HepG2 (cell line): Measurements from ENCODE around the gene MYCBP2. TPM values are rescaled to one million over a fixed set of nuclear protein-coding genes. Genes with fewer than 3 reads are reported as not detected.

Source experiments
- ATAC-seq: fragments of 200-7000 bp; cut with Tn5 transposase; 3 replicates; pipeline ENCODE4 v1.9.1; 2020; ENCODE audit warnings: mild to moderate bottlenecking, moderate library complexity
- BruUV-seq: library from RNA; stranded (reverse); fragments of 400-500 nt; replicated peaks from 2 replicates; lab custom pipeline; 2021; lab: Mats Ljungman, UMichigan
- CTCF ChIA-PET: fragments of 300-600 bp; formaldehyde crosslinking; extraction: SDS; loops from one replicate; lab custom pipeline; 2021; ENCODE audit warnings: low total read pairs, inconsistent platforms, low intra/inter-chr PET ratio; lab: Yijun Ruan, JAX
- POLR2A ChIA-PET: fragments of 350-600 bp; sonication (Branson Sonifier 250); formaldehyde crosslinking; loops from one replicate; lab custom pipeline; 2020; ENCODE audit warnings: antibody characterized with exemption, inconsistent platforms; lab: Yijun Ruan, JAX
- DNase-seq: peaks from one replicate; pipeline ENCODE4 v3.0.0-alpha.2; 2015; ENCODE audit warnings: low spot score
- FAIRE-seq: peaks from 3 replicates; lab custom pipeline; 2011; peaks lifted over from hg19 to GRCh38; lab: Jason Lieb, UNC
- H2AFZ ChIP-seq: one replicate; pipeline ENCODE4 v1.6.1; 2011; ENCODE audit warnings: low read length, inconsistent platforms
- H3K27ac ChIP-seq: fragments of 300-600 bp; 3 replicates; pipeline ENCODE4 v1.8.0; 2011; ENCODE audit warnings: mixed run types, mild to moderate bottlenecking, mixed read lengths, low read length, inconsistent platforms; ENCODE audit not compliant: insufficient read depth; ENCODE audit errors: extremely low read length
- H3K27me3 ChIP-seq, 2 experiments: fragments of 200-600 bp in 1 of 2; 2 replicates in 1 of 2; 3 replicates in 1 of 2; pipeline versions ENCODE4 v1.6.0 to v1.8.0; 2011; ENCODE audit warnings: low read length in 2 of 2, mild to moderate bottlenecking in 2 of 2, moderate library complexity in 2 of 2, inconsistent platforms in 1 of 2; ENCODE audit not compliant: insufficient read depth in 2 of 2, control insufficient read depth in 1 of 2
- H3K36me3 ChIP-seq, 2 experiments: fragments of 200-600 bp in 1 of 2; replicated peaks in 1 of 2; 2 replicates in 1 of 2; 3 replicates in 1 of 2; pipeline versions ENCODE4 v1.5.1 to v1.8.0; 2011; ENCODE audit warnings: low read length in 2 of 2, inconsistent platforms in 1 of 2; ENCODE audit not compliant: insufficient read depth in 2 of 2, control insufficient read depth in 1 of 2
- H3K4me1 ChIP-seq: 2 replicates; pipeline ENCODE4 v1.5.1; 2012; ENCODE audit warnings: low read length, inconsistent platforms; ENCODE audit not compliant: insufficient read depth
- H3K4me2 ChIP-seq: 2 replicates; pipeline ENCODE4 v1.6.0; 2011; ENCODE audit warnings: low read depth, low read length, inconsistent platforms
- H3K4me3 ChIP-seq, 3 experiments: fragments of 200-600 bp in 1 of 3; sonication (generic), shearing (Covaris generic) in 1 of 3; replicated peaks in 1 of 3; 2 replicates each; pipeline ENCODE4 v1.5.1; 2011 to 2016; ENCODE audit warnings: low read length in 3 of 3, inconsistent platforms in 2 of 3, low read depth in 2 of 3, mild to moderate bottlenecking in 2 of 3, control low read depth in 1 of 3, mixed read lengths in 1 of 3; ENCODE audit not compliant: insufficient read depth in 1 of 3
- H3K79me2 ChIP-seq: one replicate; pipeline ENCODE4 v1.6.1; 2011; ENCODE audit warnings: low read length, inconsistent platforms; ENCODE audit not compliant: insufficient read depth
- H3K9ac ChIP-seq: 2 replicates; pipeline ENCODE4 v1.6.0; 2011; ENCODE audit warnings: mild to moderate bottlenecking, low read depth, low read length, inconsistent platforms; ENCODE audit not compliant: insufficient read depth
- H3K9me3 ChIP-seq: 2 replicates; pipeline ENCODE4 v1.5.1; 2012; ENCODE audit warnings: mild to moderate bottlenecking, low read length
- H4K20me1 ChIP-seq: 2 replicates; pipeline ENCODE4 v1.6.0; 2011; ENCODE audit warnings: inconsistent platforms, mild to moderate bottlenecking, low read length, moderate library complexity; ENCODE audit not compliant: insufficient read depth
- ATF7-NPFF ChIP-seq: sonication (generic); formaldehyde crosslinking; IDR thresholded peaks from 2 replicates; pipeline ENCODE4 v1.8.1; 2023; ENCODE audit warnings: mild to moderate bottlenecking, low read depth, missing genetic modification reagents, moderate library complexity
- BCL3 ChIP-seq: sonication (generic); formaldehyde crosslinking; IDR thresholded peaks from 2 replicates; pipeline ENCODE4 v1.5.1; 2020; ENCODE audit warnings: mild to moderate bottlenecking, missing genetic modification reagents, moderate library complexity
- GABPB1 ChIP-seq: IDR thresholded peaks from 2 replicates; pipeline ENCODE4 v1.6.1; 2016; ENCODE audit warnings: mild to moderate bottlenecking, missing genetic modification reagents, moderate library complexity, missing compliant biosample characterization
- RBAK ChIP-seq: sonication (generic); formaldehyde crosslinking; IDR thresholded peaks from 2 replicates; pipeline ENCODE4 v1.5.1; 2020; ENCODE audit warnings: mild to moderate bottlenecking, missing genetic modification reagents
- SIX1 ChIP-seq: sonication (generic); formaldehyde crosslinking; IDR thresholded peaks from 2 replicates; pipeline ENCODE4 v1.4.0; 2020; ENCODE audit warnings: missing genetic modification reagents, borderline replicate concordance
- SKI ChIP-seq: fragments of 450-650 bp; IDR thresholded peaks from one replicate; pipeline ENCODE4 v1.6.1; 2018; ENCODE audit warnings: mild to moderate bottlenecking; ENCODE audit not compliant: partially characterized antibody
- STAT6 ChIP-seq: sonication (generic); formaldehyde crosslinking; IDR thresholded peaks from 2 replicates; pipeline ENCODE4 v1.4.0; 2020; ENCODE audit warnings: missing genetic modification reagents, mild to moderate bottlenecking, borderline replicate concordance
- TEAD3 ChIP-seq: optimal IDR thresholded peaks from 2 replicates; pipeline ENCODE3; 2016; ENCODE audit warnings: borderline replicate concordance
- ZBTB37 ChIP-seq: sonication (generic); formaldehyde crosslinking; IDR thresholded peaks from 2 replicates; pipeline ENCODE4 v1.4.0; 2020; ENCODE audit warnings: mild to moderate bottlenecking, missing genetic modification reagents
- ZNF496 ChIP-seq: sonication (generic); formaldehyde crosslinking; IDR thresholded peaks from 2 replicates; pipeline ENCODE4 v1.8.1; 2023; ENCODE audit warnings: mild to moderate bottlenecking, moderate library complexity, missing genetic modification reagents; ENCODE audit not compliant: insufficient replicate concordance
- ZNF576 ChIP-seq: sonication (generic); formaldehyde crosslinking; IDR thresholded peaks from 2 replicates; pipeline ENCODE4 v1.4.0; 2020; ENCODE audit warnings: mild to moderate bottlenecking, missing genetic modification reagents
- in situ Hi-C: cut with HindIII; loops from 2 replicates; pipeline ENCODE4 v1.10.0; 2017; ENCODE audit warnings: low pct_unique_long_range_greater_than_20kb; ENCODE audit not compliant: extremely low pct_ligation_motif_present
- intact Hi-C: fragments of 100-400 bp; cut with micrococcal nuclease; formaldehyde crosslinking; loops from one replicate; pipeline ENCODE4 v1.10.0; 2022; ENCODE audit not compliant: unreplicated experiment
- polyA plus RNA-seq, 8 experiments: library from polyadenylated mRNA; depleted of rRNA in 3 of 8; stranded (reverse) in 7 of 8; unstranded in 1 of 8; fragments of >200 nt; fragmentation: Illumina TruSeq in 4 of 8; extraction: Trizol in 4 of 8; gene quantifications; 2 replicates each; pipeline versions ENCODE4 v1.2.1 to v1.2.3, GENCODE V29; 2011 to 2016; ENCODE audit warnings: low read depth in 4 of 8, missing spikeins in 1 of 8, mixed read lengths in 1 of 8; ENCODE audit not compliant: insufficient read depth in 1 of 8
- total RNA-seq, 5 experiments: library from RNA; depleted of rRNA; stranded (reverse); fragments of >200 nt; fragmentation: Illumina TruSeq; extraction: Trizol; gene quantifications; 2 replicates each; pipeline ENCODE4 v1.2.3, GENCODE V29; 2016; ENCODE audit warnings: low read depth in 1 of 5

Gene MYCBP2
- total and polyA plus RNA-seq, 2 of the 13 experiments (the other 11 are each of a cell fraction or from before 2014, with no cell fraction given): 16.3 to 35.3 TPM

GRCh38 chr13:77118134-77118533 lies 208.8 kb downstream of the MYCBP2 start (continued):
- TF ChIP-seq BCL3 (CRISPR knock-in tag): no peak
- no peak for TF ChIP-seq ATF7-NPFF
- TF ChIP-seq SIX1 (CRISPR knock-in tag): no peak
- TF ChIP-seq STAT6: no peak
- no peak for TF ChIP-seq ZBTB37
- no peak for TF ChIP-seq RBAK
- TF ChIP-seq ZNF496 (CRISPR knock-in tag): no peak
- no peak for TF ChIP-seq GABPB1 (CRISPR knock-in tag)

- H3K9ac ChIP-seq: no peak overlapping the region
- H3K9me3 ChIP-seq: no peaks in the 10 kb centered on the region
- DNase-seq: no peak
- no peak overlapping the region for H3K4me2 ChIP-seq
- no peaks in the 10 kb centered on the region for H3K4me1 ChIP-seq
- no peak overlapping the region for H3K4me3 ChIP-seq
- ChIA-PET POLR2A (no interaction called here), CTCF (no interaction called here)
- H2AFZ ChIP-seq: no peak overlapping the region
- intact Hi-C loops (no loop called here), in situ Hi-C loops (no loop called here)
- H3K36me3 ChIP-seq: peaks cover 0 to 2% of the 10 kb centered on the region in 2 experiments; a peak in 2 of 5 replicates
- FAIRE-seq: no peak
- TF ChIP-seq TEAD3 (CRISPR knock-in tag): no peak
- TF ChIP-seq SKI: no peak
- no peak for TF ChIP-seq ZNF576
- BruUV-seq: no TSS peak
- no peak for ATAC-seq
- no peaks in the 10 kb centered on the region for H4K20me1 ChIP-seq
- no peaks in the 10 kb centered on the region for H3K27me3 ChIP-seq
- H3K79me2 ChIP-seq: no peaks in the 10 kb centered on the region
- no peak overlapping the region for H3K27ac ChIP-seq
Observed at GRCh38 chr13:77114271-77114670, 212.6 kb downstream of the MYCBP2 start.
